Measurements from ENCODE around the gene PRUNE2. TPM values are rescaled to one million over a fixed set of nuclear protein-coding genes. Genes with fewer than 3 reads are reported as not detected.

PRUNE2 gene
- total and polyA plus RNA-seq, 2 of the 8 experiments (the other 6 are each of a cell fraction or from before 2014, with no cell fraction given), result 5.5 to 13.3 TPM

DNA sequence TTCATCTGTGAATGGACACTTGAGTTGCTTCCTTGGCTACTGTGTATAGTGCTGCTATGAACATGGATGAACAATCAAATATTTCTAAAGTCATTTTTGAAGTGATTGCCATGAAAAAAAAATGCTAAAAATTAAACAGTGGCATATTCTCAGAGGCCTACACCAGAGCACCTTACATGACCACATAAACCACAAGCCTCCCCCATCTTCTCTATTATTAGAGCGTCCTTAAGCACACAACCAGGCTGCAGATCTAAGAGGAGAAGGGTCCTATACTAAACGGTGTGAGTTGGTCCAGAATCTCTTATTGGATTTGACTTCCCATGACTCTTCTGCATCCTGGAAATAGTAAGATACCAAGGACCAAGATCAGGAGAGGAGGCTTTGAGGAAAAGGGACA is 107.4 kb downstream of the PRUNE2 start:
- Histone ChIP-seq H4K20me1 (replicated peaks in 1 of 2; ENCODE audit: control insufficient read depth in 1 of 2, insufficient read depth in 2 of 2, low read length in 2 of 2) (no peaks in the 10 kb centered on the region), H2AFZ (ENCODE audit: low read length) (no peak overlapping the region), H3K9me3 (ENCODE audit: insufficient read depth in 2 of 2, low read depth in 1 of 2, low read length in 1 of 2) (no peaks in the 10 kb centered on the region), H3K18ac (ENCODE audit: extremely low read depth, low read length) (no peak overlapping the region), H2AK5ac (ENCODE audit: low read depth, low read length) (no peak overlapping the region), H4K5ac (ENCODE audit: insufficient read length, low read depth, low read length) (no peak overlapping the region), H2BK20ac (ENCODE audit: low read length) (no peak overlapping the region), H4K8ac (ENCODE audit: extremely low read depth, insufficient read depth, low read length) (no peak overlapping the region), H3K4ac (replicated peaks; ENCODE audit: insufficient read length, low read depth, low read length) (no peak overlapping the region), H3K27me3 (replicated peaks in 1 of 4; ENCODE audit: control insufficient read depth in 3 of 4, extremely low read depth in 1 of 4, insufficient read depth in 3 of 4, low read length in 3 of 4) (no peaks in the 10 kb centered on the region), H2BK15ac (ENCODE audit: low read length) (no peak overlapping the region), H2BK12ac (ENCODE audit: low read depth, low read length) (no peak overlapping the region), H2BK120ac (replicated peaks; ENCODE audit: low read depth, low read length) (no peak overlapping the region), H3K4me2 (ENCODE audit: insufficient read depth in 1 of 2, low read depth in 2 of 2, low read length in 2 of 2) (no peak overlapping the region), H3K23me2 (ENCODE audit: low read depth, low read length) (no peaks in the 10 kb centered on the region), H3K27ac (ENCODE audit: low read depth, low read length) (no peak overlapping the region), H3K4me3 (ENCODE audit: extremely low read depth in 1 of 4, insufficient read depth in 2 of 4, low read depth in 3 of 4, low read length in 4 of 4) (no peak overlapping the region), H3K79me2 (ENCODE audit: control insufficient read depth in 1 of 2, insufficient read depth in 2 of 2, low read length in 2 of 2) (no peaks in the 10 kb centered on the region), H3K9ac (replicated peaks in 1 of 4; ENCODE audit: extremely low read depth in 1 of 4, low read depth in 3 of 4, low read length in 3 of 4) (no peak overlapping the region; a peak in 1 of 7 replicates), H3K56ac (replicated peaks; ENCODE audit: insufficient read length, low read depth, low read length) (no peak overlapping the region), H3K23ac (ENCODE audit: insufficient read length) (no peak overlapping the region), H3K79me1 (ENCODE audit: low read depth, low read length) (no peaks in the 10 kb centered on the region), H2BK5ac (ENCODE audit: low read depth, low read length) (no peak overlapping the region), H3K14ac (ENCODE audit: insufficient read length) (no peak overlapping the region), H3K36me3 (ENCODE audit: control insufficient read depth in 2 of 4, insufficient read depth in 4 of 4, low read length in 3 of 4) (no peaks in the 10 kb centered on the region), H4K91ac (replicated peaks; ENCODE audit: insufficient read length, low read length) (no peak overlapping the region), H3K4me1 (replicated peaks in 1 of 4; ENCODE audit: control insufficient read depth in 3 of 4, insufficient read depth in 4 of 4, low read length in 3 of 4) (peaks cover 0 to 5% (median 2%) of the 10 kb centered on the region in 4 experiments; a peak in 3 of 7 replicates)
- DNase-seq (ENCODE audit: low read depth in 1 of 2, low spot score in 2 of 2), result no peak
- 96% methylated on average over 2 of the region's 2 CpGs; no CpG with 5 or more reads in 1 of the 2 experiments for WGBS, 2 experiments (ENCODE audit: extremely low coverage in 1 of 2, insufficient coverage in 1 of 2, insufficient read length in 1 of 2, insufficient replicate concordance in 2 of 2, low coverage in 1 of 2, low lambda C conversion rate in 2 of 2, missing lambda C conversion rate in 1 of 2)
- ChIA-PET CTCF (ENCODE audit: partially characterized antibody) (no interaction called here), POLR2A (ENCODE audit: partially characterized antibody) (no interaction called here)
- no peak for FAIRE-seq
- TF ChIP-seq SUZ12 (IDR thresholded peaks at IDR 0.05; ENCODE audit: low read length) (no peak), EP300 (IDR thresholded peaks at IDR 0.05; ENCODE audit: borderline replicate concordance in 1 of 2, low read depth in 2 of 2, low read length in 2 of 2) (no peak)

Measured in H1 (cell line).